HepG2 (cell line): ENCODE results near the gene SP3. TPM values are rescaled to one million over a fixed set of nuclear protein-coding genes. Genes with fewer than 3 reads are reported as not detected.

ENCODE experiments used
- ATAC-seq: fragments of 200-7000 bp; cut with Tn5 transposase; 3 replicates; pipeline ENCODE4 v1.9.1; 2020; ENCODE audit warnings: mild to moderate bottlenecking, moderate library complexity
- BruUV-seq: library from RNA; stranded (reverse); fragments of 400-500 nt; replicated peaks from 2 replicates; lab custom pipeline; 2021; lab: Mats Ljungman, UMichigan
- CTCF ChIA-PET: fragments of 300-600 bp; formaldehyde crosslinking; extraction: SDS; loops from one replicate; lab custom pipeline; 2021; ENCODE audit warnings: low total read pairs, inconsistent platforms, low intra/inter-chr PET ratio; lab: Yijun Ruan, JAX
- POLR2A ChIA-PET: fragments of 350-600 bp; sonication (Branson Sonifier 250); formaldehyde crosslinking; loops from one replicate; lab custom pipeline; 2020; ENCODE audit warnings: antibody characterized with exemption, inconsistent platforms; lab: Yijun Ruan, JAX
- DNase-seq: peaks from one replicate; pipeline ENCODE4 v3.0.0-alpha.2; 2015; ENCODE audit warnings: low spot score
- FAIRE-seq: peaks from 3 replicates; lab custom pipeline; 2011; peaks lifted over from hg19 to GRCh38; lab: Jason Lieb, UNC
- H2AFZ ChIP-seq: one replicate; pipeline ENCODE4 v1.6.1; 2011; ENCODE audit warnings: low read length, inconsistent platforms
- H3K27ac ChIP-seq: fragments of 300-600 bp; 3 replicates; pipeline ENCODE4 v1.8.0; 2011; ENCODE audit warnings: mixed run types, mild to moderate bottlenecking, mixed read lengths, low read length, inconsistent platforms; ENCODE audit not compliant: insufficient read depth; ENCODE audit errors: extremely low read length
- H3K27me3 ChIP-seq, 2 experiments: fragments of 200-600 bp in 1 of 2; 2 replicates in 1 of 2; 3 replicates in 1 of 2; pipeline versions ENCODE4 v1.6.0 to v1.8.0; 2011; ENCODE audit warnings: low read length in 2 of 2, mild to moderate bottlenecking in 2 of 2, moderate library complexity in 2 of 2, inconsistent platforms in 1 of 2; ENCODE audit not compliant: insufficient read depth in 2 of 2, control insufficient read depth in 1 of 2
- H3K36me3 ChIP-seq, 2 experiments: fragments of 200-600 bp in 1 of 2; replicated peaks in 1 of 2; 2 replicates in 1 of 2; 3 replicates in 1 of 2; pipeline versions ENCODE4 v1.5.1 to v1.8.0; 2011; ENCODE audit warnings: low read length in 2 of 2, inconsistent platforms in 1 of 2; ENCODE audit not compliant: insufficient read depth in 2 of 2, control insufficient read depth in 1 of 2
- H3K4me1 ChIP-seq: 2 replicates; pipeline ENCODE4 v1.5.1; 2012; ENCODE audit warnings: low read length, inconsistent platforms; ENCODE audit not compliant: insufficient read depth
- H3K4me2 ChIP-seq: 2 replicates; pipeline ENCODE4 v1.6.0; 2011; ENCODE audit warnings: low read depth, low read length, inconsistent platforms
- H3K4me3 ChIP-seq, 3 experiments: fragments of 200-600 bp in 1 of 3; sonication (generic), shearing (Covaris generic) in 1 of 3; replicated peaks in 1 of 3; 2 replicates each; pipeline ENCODE4 v1.5.1; 2011 to 2016; ENCODE audit warnings: low read length in 3 of 3, inconsistent platforms in 2 of 3, low read depth in 2 of 3, mild to moderate bottlenecking in 2 of 3, control low read depth in 1 of 3, mixed read lengths in 1 of 3; ENCODE audit not compliant: insufficient read depth in 1 of 3
- H3K79me2 ChIP-seq: one replicate; pipeline ENCODE4 v1.6.1; 2011; ENCODE audit warnings: low read length, inconsistent platforms; ENCODE audit not compliant: insufficient read depth
- H3K9ac ChIP-seq: 2 replicates; pipeline ENCODE4 v1.6.0; 2011; ENCODE audit warnings: mild to moderate bottlenecking, low read depth, low read length, inconsistent platforms; ENCODE audit not compliant: insufficient read depth
- H3K9me3 ChIP-seq: 2 replicates; pipeline ENCODE4 v1.5.1; 2012; ENCODE audit warnings: mild to moderate bottlenecking, low read length
- H4K20me1 ChIP-seq: 2 replicates; pipeline ENCODE4 v1.6.0; 2011; ENCODE audit warnings: inconsistent platforms, mild to moderate bottlenecking, low read length, moderate library complexity; ENCODE audit not compliant: insufficient read depth
- BCLAF1 ChIP-seq: fragments of 450-650 bp; IDR thresholded peaks from 2 replicates; pipeline ENCODE4 v1.6.1; 2017; ENCODE audit warnings: mild to moderate bottlenecking
- ELK4 ChIP-seq: sonication (generic); formaldehyde crosslinking; IDR thresholded peaks from 2 replicates; pipeline ENCODE4 v1.9.0; 2021; ENCODE audit warnings: missing genetic modification reagents, borderline replicate concordance
- ZNF430 ChIP-seq: sonication (generic); formaldehyde crosslinking; IDR thresholded peaks from 2 replicates; pipeline ENCODE4 v1.9.0; 2021; ENCODE audit warnings: mild to moderate bottlenecking, missing genetic modification reagents
- WGBS: methylation state at CpG from one replicate; pipeline ENCODE4 v1.1.6; 2017; ENCODE audit warnings: low lambda C conversion rate; 5-methylcytosine and 5-hydroxymethylcytosine counted together
- in situ Hi-C: cut with HindIII; loops from 2 replicates; pipeline ENCODE4 v1.10.0; 2017; ENCODE audit warnings: low pct_unique_long_range_greater_than_20kb; ENCODE audit not compliant: extremely low pct_ligation_motif_present
- intact Hi-C: fragments of 100-400 bp; cut with micrococcal nuclease; formaldehyde crosslinking; loops from one replicate; pipeline ENCODE4 v1.10.0; 2022; ENCODE audit not compliant: unreplicated experiment
- polyA plus RNA-seq, 8 experiments: library from polyadenylated mRNA; depleted of rRNA in 3 of 8; stranded (reverse) in 7 of 8; unstranded in 1 of 8; fragments of >200 nt; fragmentation: Illumina TruSeq in 4 of 8; extraction: Trizol in 4 of 8; gene quantifications; 2 replicates each; pipeline versions ENCODE4 v1.2.1 to v1.2.3, GENCODE V29; 2011 to 2016; ENCODE audit warnings: low read depth in 4 of 8, missing spikeins in 1 of 8, mixed read lengths in 1 of 8; ENCODE audit not compliant: insufficient read depth in 1 of 8
- total RNA-seq, 5 experiments: library from RNA; depleted of rRNA; stranded (reverse); fragments of >200 nt; fragmentation: Illumina TruSeq; extraction: Trizol; gene quantifications; 2 replicates each; pipeline ENCODE4 v1.2.3, GENCODE V29; 2016; ENCODE audit warnings: low read depth in 1 of 5

SP3 gene
- total and polyA plus RNA-seq, 2 of the 13 experiments (the other 11 are each of a cell fraction or from before 2014, with no cell fraction given) = 57.3 to 132 TPM

GRCh38 chr2:173953047-173953424, 12.1 kb downstream of the SP3 start:
- TF ChIP-seq BCLAF1 = no peak
- no peak for TF ChIP-seq ELK4 (CRISPR knock-in tag)
- no peak for TF ChIP-seq ZNF430
- WGBS = 100% methylated on average over 3 of the region's 3 CpGs
- H4K20me1 ChIP-seq = peaks cover 54% of the 10 kb centered on the region
- in situ Hi-C loops (no loop called here), intact Hi-C loops (no loop called here)
- DNase-seq (no peak), ATAC-seq (no peak), FAIRE-seq (no peak)
- H3K36me3 ChIP-seq = peaks cover 11 to 59% of the 10 kb centered on the region in 2 experiments
- ChIA-PET POLR2A (no interaction called here), CTCF (no interaction called here)
- H3K27ac ChIP-seq = no peak overlapping the region
- H3K4me2 ChIP-seq = peak overlapping the region; percentile 1; the same call in 1 of the 2 replicates
- no peaks in the 10 kb centered on the region for H3K27me3 ChIP-seq
- H3K9me3 ChIP-seq = no peaks in the 10 kb centered on the region
- no TSS peak for BruUV-seq
- no peak overlapping the region for H2AFZ ChIP-seq
- no peak overlapping the region for H3K9ac ChIP-seq
- peaks cover 42% of the 10 kb centered on the region for H3K4me1 ChIP-seq
- H3K79me2 ChIP-seq = peaks cover 100% of the 10 kb centered on the region
- no peak overlapping the region for H3K4me3 ChIP-seq
